Epithelial cell of esophagus (primary cell): ENCODE data around the gene ADH7.

ENCODE experiments used
- DNase-seq: peaks from one replicate; pipeline ENCODE4 v3.0.0; 2010; ENCODE audit warnings: low read depth
- H3K4me3 ChIP-seq: 2 replicates; pipeline ENCODE4 v1.5.1; 2011; ENCODE audit warnings: mild to moderate bottlenecking, low read length, control low read depth
- TF ChIP-seq, protein P1 (sequence below): IDR thresholded peaks from 2 replicates; pipeline ENCODE4 v1.5.1; 2011; ENCODE audit warnings: low read depth, mild to moderate bottlenecking, low read length, control low read depth, inconsistent platforms; ENCODE audit not compliant: insufficient read depth; ENCODE audit errors: missing control alignments

The ADH7 gene

DNA sequence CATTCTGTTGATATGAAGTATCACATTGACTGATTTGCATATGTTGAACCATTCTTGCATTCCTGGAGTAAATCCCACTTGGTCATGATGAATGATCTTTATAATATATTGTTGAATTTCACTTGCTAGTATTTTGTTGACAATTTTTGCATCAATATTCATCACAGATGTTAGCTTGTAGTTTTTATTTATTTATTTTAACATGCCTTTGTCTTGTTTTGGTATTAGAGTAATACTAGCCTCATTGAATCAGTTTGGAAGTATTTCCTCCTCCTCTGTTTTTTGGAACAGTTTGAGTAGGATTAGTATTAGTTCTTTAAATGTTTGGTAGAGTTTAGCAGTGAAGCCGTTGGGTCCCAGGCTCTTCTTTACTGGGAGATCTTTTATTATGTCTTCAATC lies 68.7 kb downstream of the ADH7 start:
- DNase-seq = no peak
- TF ChIP-seq, protein P1, sequence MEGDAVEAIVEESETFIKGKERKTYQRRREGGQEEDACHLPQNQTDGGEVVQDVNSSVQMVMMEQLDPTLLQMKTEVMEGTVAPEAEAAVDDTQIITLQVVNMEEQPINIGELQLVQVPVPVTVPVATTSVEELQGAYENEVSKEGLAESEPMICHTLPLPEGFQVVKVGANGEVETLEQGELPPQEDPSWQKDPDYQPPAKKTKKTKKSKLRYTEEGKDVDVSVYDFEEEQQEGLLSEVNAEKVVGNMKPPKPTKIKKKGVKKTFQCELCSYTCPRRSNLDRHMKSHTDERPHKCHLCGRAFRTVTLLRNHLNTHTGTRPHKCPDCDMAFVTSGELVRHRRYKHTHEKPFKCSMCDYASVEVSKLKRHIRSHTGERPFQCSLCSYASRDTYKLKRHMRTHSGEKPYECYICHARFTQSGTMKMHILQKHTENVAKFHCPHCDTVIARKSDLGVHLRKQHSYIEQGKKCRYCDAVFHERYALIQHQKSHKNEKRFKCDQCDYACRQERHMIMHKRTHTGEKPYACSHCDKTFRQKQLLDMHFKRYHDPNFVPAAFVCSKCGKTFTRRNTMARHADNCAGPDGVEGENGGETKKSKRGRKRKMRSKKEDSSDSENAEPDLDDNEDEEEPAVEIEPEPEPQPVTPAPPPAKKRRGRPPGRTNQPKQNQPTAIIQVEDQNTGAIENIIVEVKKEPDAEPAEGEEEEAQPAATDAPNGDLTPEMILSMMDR = no peak
- H3K4me3 ChIP-seq = no peak overlapping the region

- TF ChIP-seq, protein P1 = no peak
- no peak for DNase-seq
- no peak overlapping the region for H3K4me3 ChIP-seq
Measured at GRCh38 chr4:99362768-99363167, 72.4 kb downstream of the ADH7 start.
